ENCODE data around the gene HLA-DPB1.

The HLA-DPB1 gene

GRCh38 chr6:33103776-33104175 lies 28.0 kb downstream of the HLA-DPB1 start:
- no peak for TF ChIP-seq CTCF (IDR thresholded peaks at IDR 0.05; ENCODE audit: low read depth, low read length)
- no peak overlapping the region for H3K4me3 ChIP-seq (ENCODE audit: low read depth, low read length)

GRCh38 chr6:33104887-33105286 lies 29.1 kb downstream of the HLA-DPB1 start:
- no peak overlapping the region for H3K4me3 ChIP-seq (ENCODE audit: low read depth, low read length)
- TF ChIP-seq CTCF (IDR thresholded peaks at IDR 0.05; ENCODE audit: low read depth, low read length), result no peak

- no peak for TF ChIP-seq CTCF (IDR thresholded peaks at IDR 0.05; ENCODE audit: low read depth, low read length)
- no peak overlapping the region for H3K4me3 ChIP-seq (ENCODE audit: low read depth, low read length)
These were observed 29.6 kb downstream of the HLA-DPB1 start for GRCh38 chr6:33105386-33105785.

GRCh38 chr6:33105916-33106871 lies 30.4 kb downstream of the HLA-DPB1 start:
- TF ChIP-seq CTCF (IDR thresholded peaks at IDR 0.05; ENCODE audit: low read depth, low read length), result no peak
- no peak overlapping the region for H3K4me3 ChIP-seq (ENCODE audit: low read depth, low read length)

GRCh38 chr6:33107641-33108040 lies 31.9 kb downstream of the HLA-DPB1 start:
- no peak for TF ChIP-seq CTCF (IDR thresholded peaks at IDR 0.05; ENCODE audit: low read depth, low read length)
- H3K4me3 ChIP-seq (ENCODE audit: low read depth, low read length), result no peak overlapping the region

GRCh38 chr6:33108307-33108706 lies 32.5 kb downstream of the HLA-DPB1 start:
- no peak for TF ChIP-seq CTCF (IDR thresholded peaks at IDR 0.05; ENCODE audit: low read depth, low read length)
- no peak overlapping the region for H3K4me3 ChIP-seq (ENCODE audit: low read depth, low read length)

GRCh38 chr6:33112148-33112547 lies 36.4 kb downstream of the HLA-DPB1 start:
- no peak overlapping the region for H3K4me3 ChIP-seq (ENCODE audit: low read depth, low read length)
- no peak for TF ChIP-seq CTCF (IDR thresholded peaks at IDR 0.05; ENCODE audit: low read depth, low read length)

Measured in WI38 (cell line).